HepG2 (cell line): ENCODE measurements around the gene TAF6. TPM values are rescaled to one million over a fixed set of nuclear protein-coding genes. Genes with fewer than 3 reads are reported as not detected.

Source experiments
- GATAD2A ChIP-seq: IDR thresholded peaks from 2 replicates; pipeline ENCODE4 v1.6.1; 2016
- GTF2F1 ChIP-seq: fragments of 150-350 bp; IDR thresholded peaks from 2 replicates; pipeline ENCODE4 v1.6.1; 2014; ENCODE audit warnings: low read length
- HDAC2 ChIP-seq: sonication (generic); formaldehyde crosslinking; IDR thresholded peaks from 2 replicates; pipeline ENCODE4 v1.4.0; 2020; ENCODE audit warnings: missing genetic modification reagents
- HOXA9 ChIP-seq: sonication (generic); formaldehyde crosslinking; IDR thresholded peaks from 2 replicates; pipeline ENCODE4 v1.8.1; 2022; ENCODE audit warnings: missing genetic modification reagents, mild to moderate bottlenecking, moderate library complexity, borderline replicate concordance
- KDM1A ChIP-seq: IDR thresholded peaks from 2 replicates; pipeline ENCODE4 v1.6.1; 2016; ENCODE audit warnings: missing compliant biosample characterization
- MAF1 ChIP-seq: sonication (generic); formaldehyde crosslinking; IDR thresholded peaks from 2 replicates; pipeline ENCODE4 v1.5.0; 2020; ENCODE audit warnings: missing genetic modification reagents, borderline replicate concordance
- MIER2 ChIP-seq: IDR thresholded peaks from 2 replicates; pipeline ENCODE4 v1.6.1; 2016; ENCODE audit warnings: missing biosample characterization, missing genetic modification reagents
- PITX1 ChIP-seq: sonication (generic); formaldehyde crosslinking; IDR thresholded peaks from 2 replicates; pipeline ENCODE4 v1.5.1; 2020; ENCODE audit warnings: mild to moderate bottlenecking, missing genetic modification reagents
- TAF1 ChIP-seq: sonication (generic); formaldehyde crosslinking; IDR thresholded peaks from 2 replicates; pipeline ENCODE4 v1.4.0; 2020; ENCODE audit warnings: missing genetic modification reagents
- ZKSCAN5 ChIP-seq: sonication (generic); formaldehyde crosslinking; IDR thresholded peaks from 2 replicates; pipeline ENCODE4 v1.5.1; 2020; ENCODE audit warnings: mild to moderate bottlenecking, missing genetic modification reagents
- ZNF430 ChIP-seq: sonication (generic); formaldehyde crosslinking; IDR thresholded peaks from 2 replicates; pipeline ENCODE4 v1.9.0; 2021; ENCODE audit warnings: mild to moderate bottlenecking, missing genetic modification reagents
- ZNF431 ChIP-seq: sonication (generic); formaldehyde crosslinking; IDR thresholded peaks from 2 replicates; pipeline ENCODE4 v1.9.0; 2022; ENCODE audit warnings: missing genetic modification reagents, low read depth, mild to moderate bottlenecking, borderline replicate concordance
- ZNF792 ChIP-seq: IDR thresholded peaks from 2 replicates; pipeline ENCODE4 v1.6.1; 2016
- ZNF878 ChIP-seq: sonication (generic); formaldehyde crosslinking; IDR thresholded peaks from 2 replicates; pipeline ENCODE4 v1.8.1; 2023; ENCODE audit warnings: mild to moderate bottlenecking, missing genetic modification reagents, moderate library complexity
- polyA plus RNA-seq, 8 experiments: library from polyadenylated mRNA; depleted of rRNA in 3 of 8; stranded (reverse) in 7 of 8; unstranded in 1 of 8; fragments of >200 nt; fragmentation: Illumina TruSeq in 4 of 8; extraction: Trizol in 4 of 8; gene quantifications; 2 replicates each; pipeline versions ENCODE4 v1.2.1 to v1.2.3, GENCODE V29; 2011 to 2016; ENCODE audit warnings: low read depth in 4 of 8, missing spikeins in 1 of 8, mixed read lengths in 1 of 8; ENCODE audit not compliant: insufficient read depth in 1 of 8
- total RNA-seq, 5 experiments: library from RNA; depleted of rRNA; stranded (reverse); fragments of >200 nt; fragmentation: Illumina TruSeq; extraction: Trizol; gene quantifications; 2 replicates each; pipeline ENCODE4 v1.2.3, GENCODE V29; 2016; ENCODE audit warnings: low read depth in 1 of 5
- TF ChIP-seq, protein P1 (sequence below): sonication (generic); formaldehyde crosslinking; IDR thresholded peaks from 2 replicates; pipeline ENCODE4 v1.4.0; 2020; ENCODE audit warnings: missing genetic modification reagents
- TF ChIP-seq, protein P2 (sequence below): IDR thresholded peaks from 2 replicates; pipeline ENCODE4 v1.6.1; 2012; ENCODE audit warnings: inconsistent platforms
- TF ChIP-seq, protein P3 (sequence below): sonication (generic); formaldehyde crosslinking; IDR thresholded peaks from 2 replicates; pipeline ENCODE4 v1.4.0; 2020; ENCODE audit warnings: mild to moderate bottlenecking, low read depth, missing genetic modification reagents
- TF ChIP-seq, protein P4 (sequence below): sonication (generic); formaldehyde crosslinking; IDR thresholded peaks from 2 replicates; pipeline ENCODE4 v1.4.0; 2020; ENCODE audit warnings: mild to moderate bottlenecking, missing genetic modification reagents
- TF ChIP-seq, protein P5 (sequence below): sonication (generic); formaldehyde crosslinking; IDR thresholded peaks from 2 replicates; pipeline ENCODE4 v1.8.1; 2022; ENCODE audit warnings: low read depth, mild to moderate bottlenecking, missing genetic modification reagents

Gene TAF6
- total and polyA plus RNA-seq, 2 of the 13 experiments (the other 11 are each of a cell fraction or from before 2014, with no cell fraction given), result 12.9 to 18.8 TPM

DNA sequence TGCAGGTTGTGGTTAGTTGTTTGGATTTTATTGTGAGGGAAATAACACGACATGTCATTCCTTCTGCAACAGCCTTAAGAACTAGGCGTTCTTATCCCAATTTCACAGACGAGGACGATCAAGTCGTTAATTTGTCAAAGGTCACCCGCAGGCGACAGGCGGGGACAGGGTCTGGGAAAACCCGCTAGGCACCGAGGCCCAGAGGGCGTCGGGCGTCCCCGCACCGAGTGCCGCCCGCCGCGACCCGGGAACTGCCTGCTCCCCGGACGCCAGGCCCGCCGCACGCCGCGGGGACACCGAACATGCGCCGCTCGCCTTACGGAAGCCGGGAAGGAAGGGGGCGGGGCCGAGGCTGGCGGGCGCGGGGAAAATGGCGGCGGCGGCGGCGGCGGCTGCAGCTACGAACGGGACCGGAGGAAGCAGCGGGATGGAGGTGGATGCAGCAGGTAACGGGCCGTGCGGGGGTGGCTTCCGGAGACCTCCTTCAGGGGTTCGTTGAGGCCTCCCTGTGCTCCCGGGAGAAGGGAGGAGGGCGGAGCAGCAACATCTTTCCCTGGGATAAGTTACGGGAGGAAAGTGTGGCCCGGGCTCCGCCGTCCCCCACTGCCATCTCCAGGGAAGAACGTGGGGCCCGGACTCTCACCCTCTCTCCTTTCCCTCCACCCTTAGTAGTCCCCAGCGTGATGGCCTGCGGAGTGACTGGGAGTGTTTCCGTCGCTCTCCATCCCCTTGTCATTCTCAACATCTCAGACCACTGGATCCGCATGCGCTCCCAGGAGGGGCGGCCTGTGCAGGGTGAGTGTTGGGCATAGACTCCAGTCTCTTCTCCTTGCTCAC, 30.3 kb downstream of the TAF6 start, which contains the start of gene COPS6 (continued):
- TF ChIP-seq, protein P1, sequence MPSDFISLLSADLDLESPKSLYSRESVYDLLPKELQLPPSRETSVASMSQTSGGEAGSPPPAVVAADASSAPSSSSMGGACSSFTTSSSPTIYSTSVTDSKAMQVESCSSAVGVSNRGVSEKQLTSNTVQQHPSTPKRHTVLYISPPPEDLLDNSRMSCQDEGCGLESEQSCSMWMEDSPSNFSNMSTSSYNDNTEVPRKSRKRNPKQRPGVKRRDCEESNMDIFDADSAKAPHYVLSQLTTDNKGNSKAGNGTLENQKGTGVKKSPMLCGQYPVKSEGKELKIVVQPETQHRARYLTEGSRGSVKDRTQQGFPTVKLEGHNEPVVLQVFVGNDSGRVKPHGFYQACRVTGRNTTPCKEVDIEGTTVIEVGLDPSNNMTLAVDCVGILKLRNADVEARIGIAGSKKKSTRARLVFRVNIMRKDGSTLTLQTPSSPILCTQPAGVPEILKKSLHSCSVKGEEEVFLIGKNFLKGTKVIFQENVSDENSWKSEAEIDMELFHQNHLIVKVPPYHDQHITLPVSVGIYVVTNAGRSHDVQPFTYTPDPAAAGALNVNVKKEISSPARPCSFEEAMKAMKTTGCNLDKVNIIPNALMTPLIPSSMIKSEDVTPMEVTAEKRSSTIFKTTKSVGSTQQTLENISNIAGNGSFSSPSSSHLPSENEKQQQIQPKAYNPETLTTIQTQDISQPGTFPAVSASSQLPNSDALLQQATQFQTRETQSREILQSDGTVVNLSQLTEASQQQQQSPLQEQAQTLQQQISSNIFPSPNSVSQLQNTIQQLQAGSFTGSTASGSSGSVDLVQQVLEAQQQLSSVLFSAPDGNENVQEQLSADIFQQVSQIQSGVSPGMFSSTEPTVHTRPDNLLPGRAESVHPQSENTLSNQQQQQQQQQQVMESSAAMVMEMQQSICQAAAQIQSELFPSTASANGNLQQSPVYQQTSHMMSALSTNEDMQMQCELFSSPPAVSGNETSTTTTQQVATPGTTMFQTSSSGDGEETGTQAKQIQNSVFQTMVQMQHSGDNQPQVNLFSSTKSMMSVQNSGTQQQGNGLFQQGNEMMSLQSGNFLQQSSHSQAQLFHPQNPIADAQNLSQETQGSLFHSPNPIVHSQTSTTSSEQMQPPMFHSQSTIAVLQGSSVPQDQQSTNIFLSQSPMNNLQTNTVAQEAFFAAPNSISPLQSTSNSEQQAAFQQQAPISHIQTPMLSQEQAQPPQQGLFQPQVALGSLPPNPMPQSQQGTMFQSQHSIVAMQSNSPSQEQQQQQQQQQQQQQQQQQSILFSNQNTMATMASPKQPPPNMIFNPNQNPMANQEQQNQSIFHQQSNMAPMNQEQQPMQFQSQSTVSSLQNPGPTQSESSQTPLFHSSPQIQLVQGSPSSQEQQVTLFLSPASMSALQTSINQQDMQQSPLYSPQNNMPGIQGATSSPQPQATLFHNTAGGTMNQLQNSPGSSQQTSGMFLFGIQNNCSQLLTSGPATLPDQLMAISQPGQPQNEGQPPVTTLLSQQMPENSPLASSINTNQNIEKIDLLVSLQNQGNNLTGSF (CRISPR knock-in tag), result peak; percentile 88
- TF ChIP-seq GATAD2A (CRISPR knock-in tag) (no peak), ZNF430 (CRISPR knock-in tag) (peak; percentile 98), HOXA9 (peak; percentile 89), GTF2F1 (no peak), ZKSCAN5 (CRISPR knock-in tag) (no peak), ZNF878 (peak; percentile 95), TAF1 (CRISPR knock-in tag) (peak; percentile 89), MIER2 (CRISPR knock-in tag) (no peak; the same call in 1 of the 2 replicates), MAF1 (CRISPR knock-in tag) (no peak; the same call in 1 of the 2 replicates), ZNF431 (CRISPR knock-in tag) (peak; percentile 94; the same call in 1 of the 2 replicates), ZNF792 (peak; percentile 87; the same call in 1 of the 2 replicates), HDAC2 (CRISPR knock-in tag) (0 out of 2 replicates have a peak, but pooled peaks have one; percentile 49), PITX1 (peak; percentile 52; the same call in 1 of the 2 replicates), KDM1A (no peak)
- TF ChIP-seq, protein P2, sequence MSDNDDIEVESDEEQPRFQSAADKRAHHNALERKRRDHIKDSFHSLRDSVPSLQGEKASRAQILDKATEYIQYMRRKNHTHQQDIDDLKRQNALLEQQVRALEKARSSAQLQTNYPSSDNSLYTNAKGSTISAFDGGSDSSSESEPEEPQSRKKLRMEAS, result peak; percentile 98
- TF ChIP-seq, protein P3, sequence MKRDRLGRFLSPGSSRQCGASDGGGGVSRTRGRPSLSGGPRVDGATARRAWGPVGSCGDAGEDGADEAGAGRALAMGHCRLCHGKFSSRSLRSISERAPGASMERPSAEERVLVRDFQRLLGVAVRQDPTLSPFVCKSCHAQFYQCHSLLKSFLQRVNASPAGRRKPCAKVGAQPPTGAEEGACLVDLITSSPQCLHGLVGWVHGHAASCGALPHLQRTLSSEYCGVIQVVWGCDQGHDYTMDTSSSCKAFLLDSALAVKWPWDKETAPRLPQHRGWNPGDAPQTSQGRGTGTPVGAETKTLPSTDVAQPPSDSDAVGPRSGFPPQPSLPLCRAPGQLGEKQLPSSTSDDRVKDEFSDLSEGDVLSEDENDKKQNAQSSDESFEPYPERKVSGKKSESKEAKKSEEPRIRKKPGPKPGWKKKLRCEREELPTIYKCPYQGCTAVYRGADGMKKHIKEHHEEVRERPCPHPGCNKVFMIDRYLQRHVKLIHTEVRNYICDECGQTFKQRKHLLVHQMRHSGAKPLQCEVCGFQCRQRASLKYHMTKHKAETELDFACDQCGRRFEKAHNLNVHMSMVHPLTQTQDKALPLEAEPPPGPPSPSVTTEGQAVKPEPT (CRISPR knock-in tag), result peak; percentile 87; the same call in 1 of the 2 replicates
- TF ChIP-seq, protein P4, sequence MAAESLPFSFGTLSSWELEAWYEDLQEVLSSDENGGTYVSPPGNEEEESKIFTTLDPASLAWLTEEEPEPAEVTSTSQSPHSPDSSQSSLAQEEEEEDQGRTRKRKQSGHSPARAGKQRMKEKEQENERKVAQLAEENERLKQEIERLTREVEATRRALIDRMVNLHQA (CRISPR knock-in tag), result no peak
- TF ChIP-seq, protein P5, sequence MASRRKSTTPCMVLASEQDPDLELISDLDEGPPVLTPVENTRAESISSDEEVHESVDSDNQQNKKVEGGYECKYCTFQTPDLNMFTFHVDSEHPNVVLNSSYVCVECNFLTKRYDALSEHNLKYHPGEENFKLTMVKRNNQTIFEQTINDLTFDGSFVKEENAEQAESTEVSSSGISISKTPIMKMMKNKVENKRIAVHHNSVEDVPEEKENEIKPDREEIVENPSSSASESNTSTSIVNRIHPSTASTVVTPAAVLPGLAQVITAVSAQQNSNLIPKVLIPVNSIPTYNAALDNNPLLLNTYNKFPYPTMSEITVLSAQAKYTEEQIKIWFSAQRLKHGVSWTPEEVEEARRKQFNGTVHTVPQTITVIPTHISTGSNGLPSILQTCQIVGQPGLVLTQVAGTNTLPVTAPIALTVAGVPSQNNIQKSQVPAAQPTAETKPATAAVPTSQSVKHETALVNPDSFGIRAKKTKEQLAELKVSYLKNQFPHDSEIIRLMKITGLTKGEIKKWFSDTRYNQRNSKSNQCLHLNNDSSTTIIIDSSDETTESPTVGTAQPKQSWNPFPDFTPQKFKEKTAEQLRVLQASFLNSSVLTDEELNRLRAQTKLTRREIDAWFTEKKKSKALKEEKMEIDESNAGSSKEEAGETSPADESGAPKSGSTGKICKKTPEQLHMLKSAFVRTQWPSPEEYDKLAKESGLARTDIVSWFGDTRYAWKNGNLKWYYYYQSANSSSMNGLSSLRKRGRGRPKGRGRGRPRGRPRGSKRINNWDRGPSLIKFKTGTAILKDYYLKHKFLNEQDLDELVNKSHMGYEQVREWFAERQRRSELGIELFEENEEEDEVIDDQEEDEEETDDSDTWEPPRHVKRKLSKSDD (CRISPR knock-in tag), result peak; percentile 93
